KG1 (cell line): Measurements from ENCODE around the gene TMEM18.
"Not testable (repeated sequence)": the region's sequence is repeated elsewhere in the genome, so short reads cannot be mapped to it uniquely, and the experiment has no call there.

Experiments used
- DNase-seq: peaks from one replicate; lab custom pipeline; 2025; lab: John Stamatoyannopoulos, UW

TMEM18 gene

DNA sequence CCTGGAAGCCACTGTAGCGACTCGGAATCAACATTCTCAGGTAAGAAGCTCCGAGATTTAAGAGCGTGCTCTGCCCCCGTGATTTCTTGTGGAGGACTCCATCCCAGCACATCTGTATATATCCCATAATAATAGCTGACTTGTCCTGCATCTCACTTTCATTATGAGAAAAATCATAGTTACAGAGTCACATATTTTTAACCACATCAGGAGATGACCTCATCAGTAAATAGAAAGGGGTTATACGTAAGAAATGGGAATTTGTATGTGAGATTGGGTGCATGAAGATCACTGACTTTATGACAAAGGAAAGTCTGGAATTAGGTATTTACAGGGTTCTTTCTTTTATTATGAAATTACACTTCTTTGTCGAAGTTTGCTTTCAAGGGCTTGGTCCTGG, 16.4 kb upstream of the TMEM18 start:
- no peak for DNase-seq

DNA sequence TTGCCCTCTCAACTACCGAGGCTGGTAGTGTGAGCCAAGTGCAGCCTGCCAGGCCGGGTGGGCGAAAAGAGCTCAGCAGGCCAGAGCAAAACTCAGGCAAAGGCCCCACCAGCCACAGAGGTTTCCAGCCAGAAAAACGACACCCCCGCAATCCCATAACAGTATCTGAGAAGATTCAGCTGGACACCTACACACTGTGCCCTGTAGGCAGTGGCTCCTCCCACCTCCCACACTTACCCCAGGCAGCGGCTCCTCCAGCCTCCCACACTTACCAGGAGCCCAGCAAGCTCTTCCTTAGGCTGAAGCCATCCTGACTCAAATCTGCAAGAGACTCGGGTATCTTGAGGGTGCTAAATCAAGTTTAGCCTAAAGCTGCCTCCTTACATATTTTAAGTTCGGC, 15.6 kb upstream of the TMEM18 start:
- DNase-seq, result no peak

DNA sequence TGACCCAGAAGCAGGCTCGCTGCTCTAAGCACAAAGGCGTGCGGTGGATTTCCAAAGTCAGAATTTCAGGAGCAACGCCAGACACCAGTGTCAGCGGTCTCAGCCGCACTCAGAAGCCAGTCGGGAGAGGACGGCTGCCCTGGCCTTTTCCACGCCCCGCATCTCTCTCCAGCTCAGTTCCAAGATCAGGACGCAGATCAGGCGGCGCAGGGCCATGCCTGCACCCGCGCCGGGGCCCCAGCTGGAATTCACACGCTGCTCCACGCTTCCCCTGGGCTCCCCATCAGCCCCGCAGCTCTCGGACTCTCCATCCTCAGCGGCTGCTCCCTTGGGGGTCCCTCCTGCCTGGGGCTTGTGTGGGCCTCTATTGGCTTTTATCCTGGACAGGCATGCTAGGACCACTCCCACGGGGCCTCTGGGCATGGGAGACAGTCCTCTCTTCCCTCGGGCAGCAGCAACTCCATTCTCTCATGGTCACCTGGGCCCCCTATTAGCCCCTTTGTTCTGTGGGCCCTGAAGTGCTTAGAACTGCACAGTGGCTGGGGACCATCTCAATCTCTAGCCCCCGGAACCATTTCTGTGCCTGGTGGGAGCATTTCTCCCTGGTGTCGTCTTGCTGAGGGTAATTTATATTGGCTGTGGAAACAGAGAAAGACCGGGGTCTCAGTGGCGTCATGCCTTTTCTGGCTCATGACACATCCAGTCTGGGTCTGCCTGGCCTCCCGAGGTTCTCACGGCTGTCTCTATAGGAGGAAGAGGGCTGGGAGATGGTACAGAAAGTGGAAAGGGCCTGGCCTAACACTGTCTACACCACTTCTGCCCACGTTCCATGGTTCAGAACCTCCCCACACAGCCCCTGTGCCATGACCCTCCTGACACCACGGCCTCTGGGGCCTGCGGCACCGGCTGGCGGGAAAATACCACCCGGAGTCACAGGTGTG, 14.9 kb upstream of the TMEM18 start:
- DNase-seq, result no peak

DNA sequence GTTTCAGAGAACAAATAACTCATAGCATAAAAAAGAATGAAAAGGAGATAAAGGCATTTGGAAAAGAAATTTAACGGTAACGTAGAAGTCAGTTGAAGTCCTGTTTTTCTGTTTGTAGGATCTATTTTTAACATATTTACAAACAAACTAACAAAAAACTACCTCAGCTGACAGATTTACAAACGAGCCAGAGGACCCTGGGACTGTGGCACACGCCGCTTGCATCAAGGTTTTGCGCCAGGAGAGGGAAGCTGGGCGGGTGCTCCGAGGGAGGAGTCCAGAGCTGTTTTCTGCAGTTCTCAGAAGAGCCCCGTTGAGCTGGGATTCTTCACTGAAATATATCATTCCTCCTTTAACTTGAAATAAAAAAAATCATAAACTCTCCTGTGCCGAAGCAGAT, 13.6 kb upstream of the TMEM18 start:
- no peak for DNase-seq

DNA sequence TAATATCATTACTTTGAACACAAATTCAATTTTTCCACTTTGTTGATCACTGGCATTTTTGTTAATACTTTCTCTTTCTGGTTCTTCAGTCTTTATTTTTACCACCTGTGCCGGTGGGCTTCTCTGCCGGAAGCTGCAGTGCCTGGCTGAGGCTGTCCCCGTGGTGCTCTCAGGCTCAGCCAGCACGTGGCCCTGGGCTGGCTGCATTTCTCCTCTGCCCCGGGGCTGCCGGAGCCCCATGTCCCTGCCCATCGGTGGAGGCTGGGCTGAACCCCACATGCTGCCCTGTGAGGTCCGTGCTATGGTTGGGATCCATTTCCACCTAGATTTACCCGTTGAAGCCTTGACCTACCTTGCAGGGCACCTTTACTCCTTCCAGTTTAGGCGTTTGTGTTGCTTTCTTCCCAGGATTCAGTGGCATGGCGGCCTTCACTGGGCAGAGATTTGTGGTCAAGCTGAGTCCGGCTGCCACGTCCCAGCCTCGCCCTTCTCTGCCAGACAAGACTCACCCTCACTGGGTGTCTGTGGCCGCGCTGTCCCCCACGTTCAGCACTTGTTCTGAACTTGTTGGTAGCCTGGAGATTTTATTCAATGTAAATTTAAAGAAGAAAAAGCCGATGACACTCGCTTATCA, 12.8 kb upstream of the TMEM18 start:
- no peak for DNase-seq

DNA sequence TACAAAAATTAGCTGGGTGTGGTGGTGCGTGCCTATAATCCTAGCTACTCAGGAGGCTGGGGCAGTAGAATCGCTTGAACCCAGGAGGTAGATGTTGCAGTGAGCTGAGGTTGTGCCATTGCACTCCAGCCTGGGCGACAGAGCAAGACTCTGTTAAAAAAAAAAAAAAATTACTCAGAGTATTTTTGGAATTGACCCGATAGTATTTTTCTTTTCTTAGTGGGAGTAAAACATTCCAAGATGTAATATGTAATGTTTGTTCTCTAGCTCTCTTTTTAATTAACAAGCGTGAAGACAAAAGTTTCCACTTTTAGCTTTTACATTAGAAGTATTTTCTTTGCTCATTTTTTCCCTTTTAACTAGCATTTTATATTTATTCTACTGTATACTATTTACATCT, 12.0 kb upstream of the TMEM18 start:
- no peak for DNase-seq

DNA sequence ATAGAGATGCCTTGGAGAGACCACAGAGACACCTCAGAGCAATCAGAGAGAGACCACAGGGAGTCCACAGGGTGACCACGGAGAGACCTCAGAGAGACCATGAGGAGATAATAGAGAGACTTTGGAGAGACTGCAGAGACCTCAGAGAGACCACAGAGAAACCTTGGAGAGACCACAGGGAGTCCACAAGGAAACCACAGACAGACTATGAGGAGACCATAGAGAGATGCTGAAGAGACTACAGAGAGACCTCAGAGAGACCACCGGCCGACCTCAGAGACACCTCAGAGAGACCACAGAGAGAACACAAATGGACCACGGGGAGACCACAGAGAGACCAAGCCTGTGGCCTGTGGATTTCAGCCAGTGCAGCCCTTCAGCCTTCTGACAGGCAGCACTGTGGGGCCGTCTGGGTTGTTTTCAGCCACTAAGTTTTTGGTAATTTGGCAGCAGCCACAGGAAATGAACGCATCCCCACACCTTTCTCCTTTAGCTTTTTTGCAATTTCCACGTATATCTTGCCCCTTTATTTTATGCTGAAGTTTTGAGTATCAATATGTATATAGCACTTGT, 11.4 kb upstream of the TMEM18 start:
- no peak for DNase-seq

DNA sequence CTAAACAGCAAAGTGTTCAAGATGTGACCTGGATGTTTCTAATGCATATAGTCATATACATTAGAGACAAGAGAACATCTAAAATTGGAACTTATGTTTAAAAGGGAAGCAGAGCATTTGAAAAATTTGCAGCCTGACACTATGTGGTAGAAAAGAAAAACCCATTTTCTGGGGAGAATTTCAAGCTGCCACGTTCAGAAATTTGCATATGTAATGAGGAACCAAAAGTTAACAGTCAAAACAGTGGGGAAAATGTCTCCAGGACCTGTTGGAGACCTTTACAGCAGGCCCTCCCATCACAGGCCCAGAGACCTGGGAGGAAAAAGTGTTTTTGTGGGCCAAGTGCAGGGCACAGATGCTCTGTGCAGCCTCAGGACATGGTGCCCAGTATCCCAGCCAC, 8.2 kb upstream of the TMEM18 start:
- no peak for DNase-seq

DNA sequence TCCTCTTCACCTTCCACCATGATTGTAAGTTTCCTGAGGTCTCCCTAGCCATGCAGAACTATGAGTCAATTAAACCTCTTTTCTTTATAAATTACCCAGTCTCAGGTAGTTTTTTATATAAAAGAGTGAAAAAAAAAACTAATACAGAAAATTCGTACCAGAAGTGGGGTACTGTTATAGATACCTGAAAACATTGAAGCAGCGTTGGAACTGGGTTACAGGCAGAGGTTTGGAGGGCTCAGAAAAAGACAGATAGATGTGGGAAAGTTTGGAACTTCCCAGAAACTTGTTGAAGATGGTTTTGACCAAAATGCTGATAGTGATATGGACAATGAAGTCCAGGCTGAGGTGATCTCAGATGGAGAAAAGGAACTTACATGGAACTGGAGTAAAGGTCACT, 7.7 kb upstream of the TMEM18 start:
- DNase-seq, result not testable (repeated sequence)

DNA sequence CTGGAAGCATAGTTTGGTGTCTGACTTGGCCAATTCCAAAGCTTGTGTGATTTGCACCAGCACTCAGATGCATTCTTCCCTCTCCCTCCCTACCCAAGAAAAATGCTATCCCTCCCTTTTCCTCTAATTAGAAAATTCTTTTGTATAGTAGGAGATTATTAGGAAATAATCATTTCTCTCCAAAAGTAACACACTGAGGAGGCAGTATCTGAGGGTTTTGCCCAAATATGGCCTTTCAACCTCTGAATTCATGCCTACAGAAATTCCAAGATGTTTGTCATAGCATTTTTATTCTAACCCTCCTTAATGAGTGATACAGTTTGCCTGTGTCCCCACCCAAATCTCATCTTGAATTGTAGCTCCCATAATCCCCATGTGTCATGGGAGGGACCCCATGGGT, 5.0 kb upstream of the TMEM18 start:
- DNase-seq, result no peak

DNA sequence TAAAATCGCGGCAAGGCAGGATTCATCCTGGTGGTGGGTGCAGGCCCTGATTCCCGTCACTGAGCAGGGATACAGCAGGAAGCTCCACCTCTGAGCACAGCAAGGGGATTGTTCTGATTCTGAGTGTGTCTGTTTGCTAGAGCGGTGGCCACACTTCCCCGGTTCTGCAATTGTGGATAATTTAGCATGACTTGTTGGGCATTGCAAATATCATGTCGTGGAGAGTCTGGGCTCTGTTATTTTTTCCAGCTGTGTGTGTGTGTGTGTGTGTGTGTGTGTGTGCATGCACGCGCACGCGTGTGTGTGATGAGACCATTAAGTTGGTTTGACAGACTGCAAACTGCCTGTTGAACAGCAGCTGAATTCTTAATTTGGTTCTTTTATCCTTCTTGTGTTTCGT, 4.1 kb upstream of the TMEM18 start:
- no peak for DNase-seq

DNA sequence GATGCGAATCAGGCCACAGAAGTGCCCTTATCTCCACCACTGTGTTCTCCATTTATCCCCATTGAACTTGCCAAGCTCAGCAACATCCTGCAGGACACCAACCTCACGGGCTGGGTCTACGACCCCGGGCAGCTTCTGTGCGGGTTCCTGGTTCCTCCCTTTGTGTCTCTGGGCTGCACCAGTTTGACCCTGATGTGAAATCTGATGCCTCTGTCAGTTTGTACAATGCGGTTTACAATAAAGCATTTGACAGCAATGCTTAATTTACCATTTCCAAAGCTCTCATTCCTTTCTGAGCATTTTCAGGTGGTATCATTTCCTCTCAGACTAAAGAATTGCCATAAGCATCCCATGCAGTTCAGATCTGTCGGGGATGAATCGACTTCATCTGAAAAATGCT, 3.3 kb upstream of the TMEM18 start:
- DNase-seq, result no peak

DNA sequence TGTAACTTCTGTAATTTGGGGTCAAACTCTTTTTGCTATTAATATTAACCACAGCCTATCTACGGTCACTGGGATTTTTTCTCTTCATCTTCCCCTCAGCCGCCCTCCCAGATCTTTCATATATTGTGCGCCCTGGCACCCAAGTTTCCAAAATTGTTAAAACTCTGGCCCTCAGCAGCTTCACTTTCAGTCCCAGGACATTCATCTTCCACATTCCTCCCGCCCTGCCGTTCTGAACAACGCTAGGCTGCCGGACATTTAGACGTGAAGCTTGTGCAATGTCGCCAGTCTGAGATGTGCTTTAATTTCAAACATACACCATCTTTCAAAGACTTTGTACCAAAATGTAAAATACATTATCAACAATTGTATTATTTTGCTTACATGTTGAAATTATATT, 1.8 kb upstream of the TMEM18 start:
- DNase-seq, result no peak

DNA sequence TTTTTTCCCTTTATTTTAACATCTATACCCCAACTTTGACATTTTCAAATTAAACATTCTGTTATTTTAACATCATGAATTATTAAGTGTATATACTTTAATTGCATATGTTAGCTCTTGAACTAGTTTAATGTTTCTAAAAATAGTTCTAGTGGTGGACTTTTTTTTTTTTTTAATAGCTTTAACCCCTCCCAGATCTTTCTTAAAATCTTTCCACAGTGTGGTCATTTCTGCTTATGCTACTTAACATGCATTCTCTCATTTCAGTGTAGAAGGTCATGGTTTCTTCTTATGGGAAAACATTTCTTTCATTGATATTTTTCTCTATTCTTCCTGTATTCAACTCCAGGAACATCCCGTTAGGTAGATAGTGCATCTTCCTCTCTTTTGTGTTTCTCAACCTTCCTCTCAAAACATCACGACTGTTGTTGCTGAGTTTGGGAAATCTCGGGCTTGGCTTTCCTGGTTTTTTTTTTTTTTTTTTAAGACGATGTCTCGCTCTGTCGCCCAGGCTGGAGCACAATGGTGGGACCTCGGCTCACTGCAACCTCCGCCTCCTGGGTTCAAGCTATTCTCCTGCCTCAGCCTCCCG, 849 bp upstream of the TMEM18 start:
- peak; percentile 34 for DNase-seq

DNA sequence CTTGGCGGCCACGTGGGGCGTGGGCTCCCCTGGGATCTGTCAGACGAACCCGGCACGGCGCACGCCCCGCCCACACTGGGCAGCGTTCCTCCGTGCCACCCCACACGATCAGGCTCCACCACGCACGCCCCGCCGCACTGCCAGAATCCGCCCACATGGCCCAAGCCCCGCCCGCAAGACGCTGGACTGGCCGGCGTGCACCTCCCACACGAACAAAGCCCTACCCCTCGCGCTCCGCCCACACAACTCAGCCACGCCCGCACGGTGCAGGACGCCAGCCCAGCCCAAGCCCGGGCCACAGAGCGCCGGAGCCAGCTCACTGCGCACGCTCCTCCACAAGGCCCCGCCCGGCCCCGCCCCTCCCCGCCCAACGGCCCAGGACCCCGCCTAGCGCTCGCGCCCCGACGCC, 555 bp downstream of the TMEM18 start:
- DNase-seq, result peak; percentile 94

DNA sequence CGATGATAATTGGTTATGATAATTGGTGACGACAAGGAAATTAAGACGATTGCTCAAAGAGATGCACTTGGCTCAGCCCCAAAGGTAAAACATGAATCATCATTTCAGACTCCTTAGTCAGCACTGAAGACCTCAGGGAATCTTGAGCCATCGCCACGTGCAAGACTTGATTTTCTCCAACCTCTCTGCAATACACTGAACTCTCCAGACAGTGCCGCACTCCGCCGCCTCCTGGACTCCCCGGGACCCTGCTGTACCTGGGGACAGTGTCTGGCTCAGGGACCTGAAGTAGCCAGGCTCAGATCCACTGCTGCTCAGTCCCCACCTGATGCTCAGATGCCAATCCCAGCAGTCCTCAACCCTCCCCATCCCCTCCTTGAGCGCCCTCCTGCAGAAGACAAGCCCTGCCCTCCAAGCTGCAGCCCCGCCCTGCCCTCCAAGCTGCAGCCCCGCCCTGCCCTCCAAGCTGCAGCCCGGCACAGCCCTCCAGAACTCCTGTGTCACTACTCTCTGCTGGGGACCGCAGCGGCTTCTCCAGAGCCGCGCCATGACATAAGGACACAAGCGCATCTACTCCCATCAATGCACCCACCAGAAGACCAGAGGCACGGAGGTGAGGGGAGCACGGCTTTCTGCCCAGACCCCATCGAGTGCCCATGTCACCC, 1.1 kb downstream of the TMEM18 start:
- peak; percentile 41 for DNase-seq

DNA sequence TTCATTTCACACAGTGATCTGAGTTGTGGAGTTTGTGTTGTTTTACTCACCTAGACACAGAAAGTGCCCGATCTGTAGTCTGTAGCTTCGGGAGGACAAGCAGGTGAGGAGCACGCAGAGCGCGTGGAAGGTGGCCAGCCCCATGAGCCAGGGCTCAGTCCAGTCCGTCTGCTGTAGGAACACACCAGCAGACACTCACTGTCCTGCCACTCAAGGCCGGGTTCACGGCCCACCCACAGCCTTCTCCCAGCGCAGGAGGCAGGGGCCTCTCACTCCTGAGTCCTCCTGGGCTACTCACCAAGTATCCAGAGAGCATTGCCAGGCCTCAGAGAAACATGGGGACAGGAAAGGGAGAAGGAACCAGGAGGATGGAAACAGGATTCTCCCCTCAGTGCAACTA, 1.7 kb downstream of the TMEM18 start:
- no peak for DNase-seq

DNA sequence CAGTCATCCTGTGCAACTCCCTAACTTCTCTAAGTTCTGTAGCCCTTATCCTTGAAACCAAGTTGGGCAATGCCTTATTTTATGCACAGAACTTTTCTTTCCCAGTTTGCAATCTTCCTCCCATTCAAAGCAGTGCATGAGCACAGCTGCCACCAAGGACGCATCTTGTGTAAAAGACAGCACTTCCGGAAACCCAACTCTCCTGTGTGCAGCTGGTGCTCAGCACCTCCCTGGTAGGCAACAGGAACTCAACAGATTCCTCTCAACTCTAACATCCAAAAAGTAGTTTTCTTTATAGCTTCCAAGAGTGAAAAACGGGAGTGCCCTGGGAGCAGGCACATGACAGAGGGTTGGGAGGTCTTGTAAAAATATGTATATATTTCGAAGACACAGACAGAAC, 2.2 kb downstream of the TMEM18 start:
- DNase-seq, result no peak

DNA sequence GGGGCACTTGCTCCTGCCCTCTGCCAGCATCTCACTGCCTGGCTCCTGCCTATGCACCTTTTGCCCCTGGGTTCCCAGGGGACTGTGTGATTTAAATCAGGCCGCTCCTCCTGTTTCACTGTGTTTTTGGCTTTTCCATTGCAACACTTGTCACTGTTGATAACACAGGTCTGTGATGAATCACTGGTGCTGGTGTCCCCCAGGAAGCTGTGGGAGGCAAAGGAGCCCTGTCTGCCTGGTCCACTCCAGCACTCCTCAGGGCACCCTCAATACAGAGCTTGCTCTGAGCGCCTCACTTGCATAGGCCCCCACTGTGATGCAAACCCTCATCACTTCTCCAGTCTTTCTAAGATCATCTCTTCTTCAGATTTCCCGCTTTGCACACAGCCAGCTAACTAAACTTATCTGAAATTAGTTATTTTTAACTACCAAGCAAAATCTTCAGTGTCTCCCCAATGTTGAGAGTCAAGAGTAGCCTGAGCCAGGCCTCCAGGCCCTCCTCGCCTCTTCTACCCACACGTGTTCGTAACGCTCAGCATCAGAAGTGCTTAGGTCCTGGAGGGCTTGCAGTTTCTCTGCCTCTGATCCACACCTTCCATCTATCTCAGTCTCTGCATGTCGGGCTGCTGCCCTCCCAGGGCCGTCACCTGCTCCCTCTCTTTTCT, 2.8 kb downstream of the TMEM18 start:
- no peak for DNase-seq

DNA sequence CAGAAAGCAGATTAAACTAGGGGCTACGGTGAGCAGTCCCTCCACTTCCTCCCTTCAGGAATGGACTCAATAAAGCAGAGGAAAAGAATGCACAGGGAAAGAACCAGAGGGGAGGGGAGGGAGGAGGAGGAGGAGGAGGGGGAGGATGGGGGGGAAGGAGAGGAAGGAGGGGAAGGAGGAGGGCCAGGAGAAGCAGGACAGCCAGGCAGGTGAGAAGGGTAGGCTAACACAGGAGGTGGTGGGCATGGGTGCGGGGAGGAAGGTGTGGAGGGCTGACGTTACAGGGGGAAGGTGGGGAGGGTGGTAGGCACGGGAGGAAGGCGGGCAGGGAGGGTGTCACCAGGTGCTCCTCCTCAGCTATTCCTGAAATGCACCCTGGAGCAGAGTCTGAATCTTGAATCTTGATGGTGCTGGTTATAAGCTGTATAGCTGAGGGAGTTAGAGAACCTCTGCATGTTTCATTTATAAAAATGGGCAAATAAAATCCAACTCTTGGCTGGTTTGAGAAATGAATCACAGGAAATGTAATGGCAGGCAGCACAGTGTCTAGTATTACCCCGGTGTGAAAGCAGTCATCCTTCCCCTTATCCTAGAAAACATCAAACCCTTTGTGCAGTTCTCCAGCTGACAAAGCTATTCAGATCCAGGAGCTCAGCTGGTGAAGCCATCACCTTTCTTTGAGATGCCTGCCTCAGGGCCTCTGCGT, 3.4 kb downstream of the TMEM18 start:
- DNase-seq, result no peak

DNA sequence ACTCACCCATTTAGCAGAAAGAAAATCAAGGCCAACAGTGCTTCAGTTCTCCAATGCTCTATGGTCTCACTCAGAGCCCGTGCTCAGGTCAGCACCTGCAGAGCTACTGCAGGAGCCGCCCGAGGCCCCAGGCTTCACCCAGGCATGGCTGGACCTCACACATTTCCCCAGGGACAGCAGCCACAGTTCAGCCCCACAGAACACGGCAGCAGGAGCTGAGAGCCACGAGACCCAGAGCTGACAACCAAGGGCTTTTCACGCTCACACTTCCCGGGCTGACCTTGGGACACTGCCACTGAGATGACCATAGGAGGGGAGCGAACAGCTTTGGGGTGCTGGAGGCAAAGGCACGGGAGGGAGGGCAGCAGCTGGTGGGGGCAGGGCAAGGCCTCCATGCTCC, 4.2 kb downstream of the TMEM18 start:
- no peak for DNase-seq
